Activated CD4-positive, alpha-beta T cell treated with anti-CD3 and anti-CD28 coated beads, Interleukin-2, amount 50 U/mL, for 16 hours (primary cell): ENCODE data around the gene BABAM2.
A peak's percentile ranks its signal among the peaks of the same experiment; 100 is the strongest.

Source experiments
- DNase-seq: peaks from one replicate; pipeline ENCODE4 v3.0.0-alpha.2; 2020

Gene BABAM2

GRCh38 chr2:28338046-28338817, 447.7 kb downstream of the BABAM2 start:
- no peak for DNase-seq

GRCh38 chr2:28338831-28339321, 448.3 kb downstream of the BABAM2 start:
- no peak for DNase-seq

GRCh38 chr2:28339516-28340175, 449.1 kb downstream of the BABAM2 start:
- DNase-seq = no peak

- no peak for DNase-seq
Measured at GRCh38 chr2:28340312-28341202, 450.0 kb downstream of the BABAM2 start.

- no peak for DNase-seq
Measured at GRCh38 chr2:28341208-28341891, 450.8 kb downstream of the BABAM2 start.

- DNase-seq = no peak
Measured at GRCh38 chr2:28342081-28342967, 451.8 kb downstream of the BABAM2 start.

GRCh38 chr2:28343184-28343942, 452.8 kb downstream of the BABAM2 start:
- no peak for DNase-seq

GRCh38 chr2:28343971-28344715, 453.6 kb downstream of the BABAM2 start:
- DNase-seq = no peak

GRCh38 chr2:28344756-28345373, 454.3 kb downstream of the BABAM2 start:
- DNase-seq = no peak

GRCh38 chr2:28345619-28346018, 455.1 kb downstream of the BABAM2 start:
- DNase-seq = no peak

GRCh38 chr2:28346587-28346986, 456.1 kb downstream of the BABAM2 start:
- no peak for DNase-seq

GRCh38 chr2:28347193-28347592, 456.7 kb downstream of the BABAM2 start:
- no peak for DNase-seq

GRCh38 chr2:28347596-28347995, 457.1 kb downstream of the BABAM2 start:
- DNase-seq = no peak

- DNase-seq = peak; percentile 55
Measured at GRCh38 chr2:28348149-28348567, 457.6 kb downstream of the BABAM2 start.

GRCh38 chr2:28348921-28349320, 458.4 kb downstream of the BABAM2 start:
- DNase-seq = no peak

- DNase-seq = no peak
Measured at GRCh38 chr2:28349546-28350165, 459.1 kb downstream of the BABAM2 start.

- DNase-seq = no peak
Measured at GRCh38 chr2:28350196-28350595, 459.7 kb downstream of the BABAM2 start.

- DNase-seq = no peak
Measured at GRCh38 chr2:28350791-28351285, 460.3 kb downstream of the BABAM2 start.

GRCh38 chr2:28351621-28352020, 461.1 kb downstream of the BABAM2 start:
- no peak for DNase-seq
